H9 (cell line): Measurements from ENCODE around the gene PHGDH. TPM values are rescaled to one million over a fixed set of nuclear protein-coding genes. Genes with fewer than 3 reads are reported as not detected.

Source experiments
- DNase-seq: peaks from one replicate; pipeline ENCODE4 v3.0.0-alpha.2; 2017
- H2AFZ ChIP-seq: one replicate; pipeline ENCODE4 v1.6.1; 2013; ENCODE audit warnings: mild to moderate bottlenecking, low read length, control low read depth, moderate library complexity
- H2AK5ac ChIP-seq: 2 replicates; pipeline ENCODE4 v1.6.1; 2013; ENCODE audit warnings: low read length, control low read depth, mixed read lengths; ENCODE audit not compliant: insufficient read length
- H2BK120ac ChIP-seq: one replicate; pipeline ENCODE4 v1.6.1; 2013; ENCODE audit warnings: low read depth, mild to moderate bottlenecking, low read length, control low read depth, inconsistent platforms; ENCODE audit not compliant: poor library complexity, severe bottlenecking
- H2BK12ac ChIP-seq: 2 replicates; pipeline ENCODE4 v1.6.1; 2013; ENCODE audit warnings: low read length, control low read depth, mixed read lengths, low read depth; ENCODE audit not compliant: insufficient read length
- H2BK15ac ChIP-seq: 2 replicates; pipeline ENCODE4 v1.6.1; 2013; ENCODE audit warnings: low read depth, low read length, control low read depth
- H2BK20ac ChIP-seq: one replicate; pipeline ENCODE4 v1.6.1; 2013; ENCODE audit warnings: low read depth, mild to moderate bottlenecking, low read length, control low read depth, inconsistent platforms; ENCODE audit not compliant: poor library complexity, severe bottlenecking
- H2BK5ac ChIP-seq: 2 replicates; pipeline ENCODE4 v1.6.1; 2013; ENCODE audit warnings: low read length, control low read depth, mixed read lengths; ENCODE audit not compliant: insufficient read length
- H3K14ac ChIP-seq: 2 replicates; pipeline ENCODE4 v1.6.1; 2013; ENCODE audit warnings: low read length, control low read depth; ENCODE audit not compliant: insufficient read depth
- H3K18ac ChIP-seq: 2 replicates; pipeline ENCODE4 v1.6.1; 2013; ENCODE audit warnings: low read depth, mild to moderate bottlenecking, mixed read lengths, low read length, control low read depth; ENCODE audit not compliant: insufficient read length
- H3K23ac ChIP-seq: 2 replicates; pipeline ENCODE4 v1.6.1; 2013; ENCODE audit warnings: low read length, control low read depth, mixed read lengths, low read depth; ENCODE audit not compliant: insufficient read length
- H3K23me2 ChIP-seq: 2 replicates; pipeline ENCODE4 v1.6.1; 2013; ENCODE audit warnings: low read depth, mild to moderate bottlenecking, mixed read lengths, low read length, control low read depth; ENCODE audit not compliant: insufficient read length, poor library complexity, severe bottlenecking
- H3K27ac ChIP-seq: 2 replicates; pipeline ENCODE4 v1.5.1; 2013; ENCODE audit warnings: low read length, control low read depth, mixed read lengths, low read depth; ENCODE audit not compliant: insufficient read length
- H3K27me3 ChIP-seq: 2 replicates; pipeline ENCODE4 v1.6.1; 2013; ENCODE audit warnings: low read length, control low read depth, inconsistent platforms; ENCODE audit not compliant: insufficient read depth
- H3K4ac ChIP-seq: 2 replicates; pipeline ENCODE4 v1.6.1; 2013; ENCODE audit warnings: low read depth, mild to moderate bottlenecking, control low read depth, inconsistent platforms, low read length, moderate library complexity
- H3K4me1 ChIP-seq: 2 replicates; pipeline ENCODE4 v1.6.1; 2013; ENCODE audit warnings: low read length, control low read depth, inconsistent platforms; ENCODE audit not compliant: insufficient read depth
- H3K4me2 ChIP-seq: 2 replicates; pipeline ENCODE4 v1.6.1; 2013; ENCODE audit warnings: low read length, control low read depth, mixed read lengths; ENCODE audit not compliant: insufficient read length, insufficient read depth
- H3K56ac ChIP-seq: 2 replicates; pipeline ENCODE4 v1.6.1; 2013; ENCODE audit warnings: low read depth, mild to moderate bottlenecking, mixed read lengths, low read length, control low read depth; ENCODE audit not compliant: insufficient read length
- H3K79me1 ChIP-seq: 2 replicates; pipeline ENCODE4 v1.6.1; 2013; ENCODE audit warnings: low read depth, mild to moderate bottlenecking, moderate library complexity, low read length, control low read depth, inconsistent platforms; ENCODE audit not compliant: insufficient read depth, poor library complexity, severe bottlenecking
- H3K79me2 ChIP-seq: 2 replicates; pipeline ENCODE4 v1.6.1; 2013; ENCODE audit warnings: low read length, control low read depth, inconsistent platforms; ENCODE audit not compliant: insufficient read depth
- H3K9ac ChIP-seq: 2 replicates; pipeline ENCODE4 v1.6.1; 2013; ENCODE audit warnings: low read length, control low read depth, mixed read lengths; ENCODE audit not compliant: insufficient read length; ENCODE audit errors: extremely low read depth
- H3K9me3 ChIP-seq: one replicate; pipeline ENCODE4 v1.6.1; 2013; ENCODE audit warnings: low read depth, low read length, inconsistent platforms; ENCODE audit not compliant: control insufficient read depth
- H3T11ph ChIP-seq: one replicate; pipeline ENCODE4 v1.6.1; 2013; ENCODE audit warnings: mild to moderate bottlenecking, low read length, control low read depth, inconsistent platforms
- H4K20me1 ChIP-seq: one replicate; pipeline ENCODE4 v1.6.1; 2013; ENCODE audit not compliant: control insufficient read depth, insufficient read length, insufficient read depth
- H4K5ac ChIP-seq: 2 replicates; pipeline ENCODE4 v1.6.1; 2013; ENCODE audit warnings: low read depth, mild to moderate bottlenecking, mixed read lengths, low read length, control low read depth; ENCODE audit not compliant: insufficient read length
- H4K8ac ChIP-seq: replicated peaks from 2 replicates; pipeline ENCODE4 v1.6.1; 2013; ENCODE audit warnings: low read length, control low read depth, mixed read lengths, low read depth; ENCODE audit not compliant: insufficient read length
- H4K91ac ChIP-seq: 2 replicates; pipeline ENCODE4 v1.6.1; 2013; ENCODE audit warnings: low read depth, mild to moderate bottlenecking, moderate library complexity, mixed read lengths, low read length, control low read depth; ENCODE audit not compliant: insufficient read length
- H3K27ac Mint-ChIP-seq, 3 experiments: 2 replicates in 2 of 3; 3 replicates in 1 of 3; pipeline ENCODE4 v1.8.0; 2020 to 2021; ENCODE audit warnings: mixed read lengths in 3 of 3, mild to moderate bottlenecking in 1 of 3, moderate library complexity in 1 of 3
- H3K27me3 Mint-ChIP-seq: 2 replicates; pipeline ENCODE4 v1.8.0; 2021; ENCODE audit warnings: low read depth, mild to moderate bottlenecking, moderate library complexity, mixed read lengths
- H3K36me3 Mint-ChIP-seq, 3 experiments: 2 replicates in 2 of 3; 3 replicates in 1 of 3; pipeline ENCODE4 v1.8.0; 2020 to 2021; ENCODE audit warnings: low read depth in 3 of 3, mixed read lengths in 3 of 3; ENCODE audit not compliant: insufficient read depth in 1 of 3
- H3K4me1 Mint-ChIP-seq, 2 experiments: 2 replicates each; pipeline ENCODE4 v1.8.0; 2020; ENCODE audit warnings: mixed read lengths in 2 of 2
- H3K4me3 Mint-ChIP-seq, 2 experiments: 2 replicates in 1 of 2; 3 replicates in 1 of 2; pipeline ENCODE4 v1.8.0; 2020 to 2021; ENCODE audit warnings: mild to moderate bottlenecking in 2 of 2, mixed read lengths in 2 of 2, moderate library complexity in 1 of 2
- H3K9me3 Mint-ChIP-seq, 2 experiments: 2 replicates in 1 of 2; 3 replicates in 1 of 2; pipeline ENCODE4 v1.8.0; 2020; ENCODE audit warnings: mild to moderate bottlenecking in 2 of 2, mixed read lengths in 2 of 2, moderate library complexity in 1 of 2
- WGBS: extraction: QIAGEN DNeasy Blood & Tissue Kit; methylation state at CpG from one replicate; pipeline ENCODE4 v1.1.7; 2013; ENCODE audit warnings: missing lambda C conversion rate, low lambda C conversion rate, mixed read lengths; ENCODE audit not compliant: insufficient read length; ENCODE audit errors: extremely low coverage; 5-methylcytosine and 5-hydroxymethylcytosine counted together
- total RNA-seq: library from RNA; stranded (reverse); gene quantifications from 2 replicates; pipeline ENCODE4 v1.2.1, GENCODE V29; 2021
- TF ChIP-seq, protein P1 (sequence below): fragments of 200-600 bp; sonication (generic); conservative IDR thresholded peaks from 3 replicates; pipeline ENCODE4 v1.8.0; 2021; ENCODE audit warnings: antibody characterized with exemption, mild to moderate bottlenecking

The PHGDH gene
- total RNA-seq, 1 experiment from 2014 or later = 458 TPM

DNA sequence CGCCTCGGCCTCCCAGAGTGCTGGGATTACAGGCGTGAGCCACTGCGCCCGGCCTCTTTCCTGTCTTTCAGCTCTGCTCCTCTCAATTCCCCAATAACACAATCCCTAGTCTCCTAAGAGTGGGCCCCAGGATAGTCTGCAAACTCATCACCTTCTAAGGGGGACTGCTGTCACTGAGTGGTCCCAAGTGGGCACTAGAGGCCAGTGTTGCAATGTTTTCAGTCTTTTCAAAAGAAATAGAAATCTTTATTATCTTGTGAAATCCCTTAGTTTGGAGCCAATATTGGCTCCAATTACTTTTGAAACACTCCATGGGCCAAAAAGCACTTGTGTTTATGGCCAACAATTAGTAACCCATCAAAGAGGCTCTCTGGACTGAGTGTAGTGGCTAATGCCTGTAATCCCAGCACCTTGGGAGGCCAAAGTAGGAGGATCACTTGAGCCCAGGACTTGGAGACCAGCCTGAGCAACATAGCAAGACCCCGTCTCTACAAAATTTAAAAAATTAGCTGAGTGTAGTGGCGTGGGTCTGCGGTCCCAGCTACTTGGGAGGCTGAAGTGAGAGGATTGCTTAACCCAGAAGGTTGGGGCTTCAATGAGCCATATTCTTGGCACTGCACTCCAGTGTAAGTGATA is 35.0 kb upstream of the PHGDH start:
- Histone ChIP-seq H3K14ac (no peak overlapping the region), H3K9ac (no peak overlapping the region), H3K27me3 (no peaks in the 10 kb centered on the region), H3K9me3 (no peaks in the 10 kb centered on the region), H3K56ac (no peak overlapping the region), H3K4me2 (no peak overlapping the region), H2BK5ac (no peak overlapping the region), H3K27ac (no peak overlapping the region), H2BK15ac (no peak overlapping the region), H3K79me1 (no peaks in the 10 kb centered on the region), H4K20me1 (no peaks in the 10 kb centered on the region), H3K4me1 (peaks cover 15% of the 10 kb centered on the region), H2AK5ac (no peak overlapping the region), H2BK20ac (no peak overlapping the region), H3T11ph (no peak overlapping the region), H3K79me2 (no peaks in the 10 kb centered on the region), H4K91ac (no peak overlapping the region), H2BK120ac (no peak overlapping the region), H2AFZ (no peak overlapping the region), H3K23ac (no peak overlapping the region), H3K4ac (no peak overlapping the region), H3K23me2 (no peaks in the 10 kb centered on the region), H2BK12ac (no peak overlapping the region), H4K8ac (no peak overlapping the region), H4K5ac (no peak overlapping the region), H3K18ac (no peak overlapping the region)
- peak overlapping the region in 1 of 3 experiments; percentile 60; a peak in 1 of 7 replicates for H3K27ac Mint-ChIP-seq
- H3K4me3 Mint-ChIP-seq = no peak overlapping the region
- DNase-seq = no peak
- H3K36me3 Mint-ChIP-seq = no peaks in the 10 kb centered on the region
- H3K27me3 Mint-ChIP-seq = no peaks in the 10 kb centered on the region
- H3K9me3 Mint-ChIP-seq = no peaks in the 10 kb centered on the region; a peak in 1 of 5 replicates
- peaks cover 47 to 48% of the 10 kb centered on the region in 2 experiments for H3K4me1 Mint-ChIP-seq
- WGBS = no CpG with 5 or more reads among the region's 8 CpGs
- TF ChIP-seq, protein P1, sequence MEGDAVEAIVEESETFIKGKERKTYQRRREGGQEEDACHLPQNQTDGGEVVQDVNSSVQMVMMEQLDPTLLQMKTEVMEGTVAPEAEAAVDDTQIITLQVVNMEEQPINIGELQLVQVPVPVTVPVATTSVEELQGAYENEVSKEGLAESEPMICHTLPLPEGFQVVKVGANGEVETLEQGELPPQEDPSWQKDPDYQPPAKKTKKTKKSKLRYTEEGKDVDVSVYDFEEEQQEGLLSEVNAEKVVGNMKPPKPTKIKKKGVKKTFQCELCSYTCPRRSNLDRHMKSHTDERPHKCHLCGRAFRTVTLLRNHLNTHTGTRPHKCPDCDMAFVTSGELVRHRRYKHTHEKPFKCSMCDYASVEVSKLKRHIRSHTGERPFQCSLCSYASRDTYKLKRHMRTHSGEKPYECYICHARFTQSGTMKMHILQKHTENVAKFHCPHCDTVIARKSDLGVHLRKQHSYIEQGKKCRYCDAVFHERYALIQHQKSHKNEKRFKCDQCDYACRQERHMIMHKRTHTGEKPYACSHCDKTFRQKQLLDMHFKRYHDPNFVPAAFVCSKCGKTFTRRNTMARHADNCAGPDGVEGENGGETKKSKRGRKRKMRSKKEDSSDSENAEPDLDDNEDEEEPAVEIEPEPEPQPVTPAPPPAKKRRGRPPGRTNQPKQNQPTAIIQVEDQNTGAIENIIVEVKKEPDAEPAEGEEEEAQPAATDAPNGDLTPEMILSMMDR = peak; percentile 39
